IPS-18a (cell line): ENCODE data around the gene ZNF432.

Experiments used
- H3K27ac ChIP-seq: one replicate; pipeline ENCODE4 v1.5.1; 2013; ENCODE audit warnings: low read length
- H3K27me3 ChIP-seq: one replicate; pipeline ENCODE4 v1.6.1; 2013; ENCODE audit warnings: mild to moderate bottlenecking, low read length; ENCODE audit not compliant: control insufficient read depth, insufficient read depth
- H3K36me3 ChIP-seq: one replicate; pipeline ENCODE4 v1.6.1; 2013; ENCODE audit warnings: low read depth, low read length; ENCODE audit not compliant: control insufficient read depth
- H3K4me1 ChIP-seq: one replicate; pipeline ENCODE4 v1.6.1; 2013; ENCODE audit warnings: low read depth, low read length; ENCODE audit not compliant: control insufficient read depth
- H3K4me3 ChIP-seq: one replicate; pipeline ENCODE4 v1.5.1; 2013; ENCODE audit warnings: low read length
- H3K9ac ChIP-seq: one replicate; pipeline ENCODE4 v1.6.1; 2013; ENCODE audit warnings: mild to moderate bottlenecking, low read length, moderate library complexity
- H3K9me3 ChIP-seq: one replicate; pipeline ENCODE4 v1.6.1; 2013; ENCODE audit warnings: low read depth, low read length; ENCODE audit not compliant: control insufficient read depth

ZNF432 gene

GRCh38 chr19:51994048-51994644 is 54.5 kb downstream of the ZNF432 start:
- Histone ChIP-seq H3K27me3 (no peaks in the 10 kb centered on the region), H3K4me1 (no peaks in the 10 kb centered on the region), H3K4me3 (no peak overlapping the region), H3K9me3 (peaks cover 77% of the 10 kb centered on the region), H3K9ac (no peak overlapping the region), H3K36me3 (peaks cover 40% of the 10 kb centered on the region), H3K27ac (no peak overlapping the region)

GRCh38 chr19:51993422-51993821 is 55.2 kb downstream of the ZNF432 start:
- H3K9ac ChIP-seq = no peak overlapping the region
- peaks cover 33% of the 10 kb centered on the region for H3K36me3 ChIP-seq
- H3K27me3 ChIP-seq = no peaks in the 10 kb centered on the region
- H3K9me3 ChIP-seq = peaks cover 77% of the 10 kb centered on the region
- no peak overlapping the region for H3K4me3 ChIP-seq
- H3K4me1 ChIP-seq = no peaks in the 10 kb centered on the region
- H3K27ac ChIP-seq = no peak overlapping the region

GRCh38 chr19:51986309-51987291 is 62.0 kb downstream of the ZNF432 start, which contains the start of gene ZNF350:
ZNF350 (minus strand) TSS chr19:51986840; CDS start chr19:51974360, 12,480 bp downstream.
- H3K36me3 ChIP-seq = no peaks in the 10 kb centered on the region
- H3K9ac ChIP-seq = peak within 1 kb of the TSS; percentile 53
- no peaks in the 10 kb centered on the region for H3K27me3 ChIP-seq
- peak within 1 kb of the TSS; percentile 82 for H3K4me3 ChIP-seq
- no peak within 1 kb of the TSS for H3K27ac ChIP-seq
- H3K9me3 ChIP-seq = peaks cover 29% of the 10 kb centered on the region
- no peaks in the 10 kb centered on the region for H3K4me1 ChIP-seq

- Histone ChIP-seq H3K9me3 (peaks cover 25% of the 10 kb centered on the region), H3K4me3 (no peak overlapping the region), H3K36me3 (no peaks in the 10 kb centered on the region)
Measured at GRCh38 chr19:51983361-51983760, 65.3 kb downstream of the ZNF432 start.

More at GRCh38 chr19:51983361-51983760, 65.3 kb downstream of the ZNF432 start:
- Histone ChIP-seq H3K9ac (no peak overlapping the region), H3K27ac (no peak overlapping the region), H3K27me3 (no peaks in the 10 kb centered on the region), H3K4me1 (no peaks in the 10 kb centered on the region)
